Upper lobe of left lung (tissue), 6 donors: Measurements from ENCODE around the gene FCER2. TPM values are rescaled to one million over a fixed set of nuclear protein-coding genes. Genes with fewer than 3 reads are reported as not detected.

Experiments used
- ATAC-seq, 2 donors: fragments of 200-7000 bp; cut with Tn5 transposase; one replicate each; pipeline ENCODE4 v1.9.1; 2022; ENCODE audit warnings: mild to moderate bottlenecking in 2 of 2, moderate library complexity in 2 of 2; ENCODE audit not compliant: low FRiP score in 2 of 2
- DNase-seq, 2 donors: peaks; one replicate each; pipeline ENCODE4 v3.0.0-alpha.2; 2019 to 2020
- H3K27ac ChIP-seq, 4 donors: fragments of 200-600 bp; sonication (generic); one replicate each; pipeline ENCODE4 v1.5.1; 2016 to 2019
- H3K27me3 ChIP-seq, 4 donors: fragments of 200-600 bp; sonication (generic); one replicate each; pipeline ENCODE4 v1.5.1; 2017 to 2019
- H3K36me3 ChIP-seq, 4 donors: fragments of 200-600 bp; sonication (generic); one replicate each; pipeline ENCODE4 v1.5.1; 2016 to 2019
- H3K4me1 ChIP-seq, 4 donors: fragments of 200-600 bp; sonication (generic); one replicate each; pipeline ENCODE4 v1.5.1; 2018 to 2019
- H3K4me3 ChIP-seq, 4 donors: fragments of 200-600 bp; sonication (generic); one replicate each; pipeline ENCODE4 v1.5.1; 2017 to 2019; ENCODE audit warnings: mild to moderate bottlenecking in 2 of 4, moderate library complexity in 1 of 4
- H3K9me3 ChIP-seq, 4 donors: fragments of 200-600 bp; sonication (generic); one replicate each; pipeline ENCODE4 v1.5.1; 2018 to 2019
- EP300 ChIP-seq, 4 donors: sonication (generic); formaldehyde crosslinking; IDR thresholded peaks; one replicate each; pipeline ENCODE4 v1.5.1; 2017; ENCODE audit warnings: antibody characterized with exemption in 4 of 4, control low read depth in 2 of 4
- POLR2A ChIP-seq, 4 donors: fragments of 450-650 bp; IDR thresholded peaks; one replicate each; pipeline ENCODE4 v1.5.1; 2016 to 2017; ENCODE audit warnings: antibody characterized with exemption in 4 of 4, mild to moderate bottlenecking in 2 of 4
- POLR2AphosphoS5 ChIP-seq, 2 donors: sonication (generic); formaldehyde crosslinking; IDR thresholded peaks; one replicate each; pipeline ENCODE4 v1.5.1; 2017; ENCODE audit warnings: antibody characterized with exemption in 2 of 2
- WGBS, 2 donors: methylation state at CpG; one replicate each; pipeline ENCODE4 v1.1.5; 2017 to 2018; 5-methylcytosine and 5-hydroxymethylcytosine counted together
- total RNA-seq, 6 donors: library from RNA; depleted of rRNA in 4 of 6; stranded (reverse); fragments of >200 nt in 4 of 6; gene quantifications; one replicate each; pipeline versions ENCODE4 v1.1.0 to v1.2.1, GENCODE V29; 2016 to 2021
- TF ChIP-seq, protein P1 (sequence below), 6 experiments: fragments of 450-650 bp in 4 of 6; fragments of 200-600 bp in 2 of 6; sonication (generic) in 2 of 6; IDR thresholded peaks; one replicate each; pipeline ENCODE4 v1.5.1; 2016 to 2019; ENCODE audit warnings: antibody characterized with exemption in 6 of 6
- donor health status: DM: no; HTN: no; CAD: no; lungs with moderate emphysema.
- donor health status: DM: no; HTN: yes; CAD: no; lungs with severe emphysema.

Gene FCER2
- total RNA-seq, 6 donors from 2014 or later, result 0.83 to 2.9 TPM; not detected in 4

DNA sequence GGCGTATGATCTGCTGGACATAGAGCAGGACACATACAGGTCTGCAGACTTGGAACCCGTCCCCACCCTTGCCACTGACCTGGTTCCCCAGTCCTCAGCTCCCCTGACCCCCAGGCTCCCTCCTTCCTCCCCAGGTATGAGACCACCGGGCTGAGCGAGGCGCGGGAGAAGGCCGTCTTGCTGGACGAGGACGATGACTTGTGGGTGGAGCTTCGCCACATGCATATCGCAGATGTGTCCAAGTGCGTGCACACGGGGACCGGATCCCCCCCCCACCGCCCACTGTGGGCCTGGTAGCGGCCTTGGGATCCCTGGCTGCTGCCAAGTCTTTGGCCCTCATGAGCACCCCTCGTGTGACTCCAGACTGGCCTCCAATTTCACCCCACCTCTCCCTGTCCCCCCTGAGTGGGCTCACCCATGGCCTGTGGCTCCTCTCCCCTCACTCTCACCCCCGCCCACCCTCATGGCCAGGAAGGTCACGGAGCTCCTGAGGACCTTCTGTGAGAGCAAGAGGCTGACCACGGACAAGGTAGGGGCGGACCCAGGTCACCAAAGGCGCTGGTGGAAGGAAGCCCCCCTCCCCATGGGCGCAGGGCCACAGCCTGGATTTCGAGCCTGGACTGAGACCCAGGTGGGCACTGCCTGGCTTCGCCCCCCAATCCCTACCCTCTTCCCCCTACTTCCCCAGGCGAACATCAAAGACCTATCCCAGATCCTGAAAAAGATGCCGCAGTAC lies 59.5 kb downstream of the FCER2 start:
- Histone ChIP-seq H3K4me3 (no peak overlapping the region), H3K27ac (no peak overlapping the region), H3K9me3 (no peaks in the 10 kb centered on the region), H3K27me3 (peaks cover 0 to 2% (median 0%) of the 10 kb centered on the region in 4 donors), H3K36me3 (peaks cover 0 to 45% (median 21%) of the 10 kb centered on the region in 4 donors), H3K4me1 (peaks cover 0 to 35% (median 6%) of the 10 kb centered on the region in 4 donors)
- DNase-seq, result peak in 1 of 2 donors; percentile 74
- 89 to 96% methylated on average over 16 to 24 of the region's 27 CpGs for WGBS, 2 donors
- TF ChIP-seq POLR2A (IDR thresholded peaks at IDR 0.05), result no peak
- TF ChIP-seq, protein P1, sequence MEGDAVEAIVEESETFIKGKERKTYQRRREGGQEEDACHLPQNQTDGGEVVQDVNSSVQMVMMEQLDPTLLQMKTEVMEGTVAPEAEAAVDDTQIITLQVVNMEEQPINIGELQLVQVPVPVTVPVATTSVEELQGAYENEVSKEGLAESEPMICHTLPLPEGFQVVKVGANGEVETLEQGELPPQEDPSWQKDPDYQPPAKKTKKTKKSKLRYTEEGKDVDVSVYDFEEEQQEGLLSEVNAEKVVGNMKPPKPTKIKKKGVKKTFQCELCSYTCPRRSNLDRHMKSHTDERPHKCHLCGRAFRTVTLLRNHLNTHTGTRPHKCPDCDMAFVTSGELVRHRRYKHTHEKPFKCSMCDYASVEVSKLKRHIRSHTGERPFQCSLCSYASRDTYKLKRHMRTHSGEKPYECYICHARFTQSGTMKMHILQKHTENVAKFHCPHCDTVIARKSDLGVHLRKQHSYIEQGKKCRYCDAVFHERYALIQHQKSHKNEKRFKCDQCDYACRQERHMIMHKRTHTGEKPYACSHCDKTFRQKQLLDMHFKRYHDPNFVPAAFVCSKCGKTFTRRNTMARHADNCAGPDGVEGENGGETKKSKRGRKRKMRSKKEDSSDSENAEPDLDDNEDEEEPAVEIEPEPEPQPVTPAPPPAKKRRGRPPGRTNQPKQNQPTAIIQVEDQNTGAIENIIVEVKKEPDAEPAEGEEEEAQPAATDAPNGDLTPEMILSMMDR (IDR thresholded peaks at IDR 0.05), result no peak
- TF ChIP-seq POLR2AphosphoS5 (IDR thresholded peaks at IDR 0.05), result no peak
- no peak for TF ChIP-seq EP300 (IDR thresholded peaks at IDR 0.05)
- no peak for ATAC-seq

DNA sequence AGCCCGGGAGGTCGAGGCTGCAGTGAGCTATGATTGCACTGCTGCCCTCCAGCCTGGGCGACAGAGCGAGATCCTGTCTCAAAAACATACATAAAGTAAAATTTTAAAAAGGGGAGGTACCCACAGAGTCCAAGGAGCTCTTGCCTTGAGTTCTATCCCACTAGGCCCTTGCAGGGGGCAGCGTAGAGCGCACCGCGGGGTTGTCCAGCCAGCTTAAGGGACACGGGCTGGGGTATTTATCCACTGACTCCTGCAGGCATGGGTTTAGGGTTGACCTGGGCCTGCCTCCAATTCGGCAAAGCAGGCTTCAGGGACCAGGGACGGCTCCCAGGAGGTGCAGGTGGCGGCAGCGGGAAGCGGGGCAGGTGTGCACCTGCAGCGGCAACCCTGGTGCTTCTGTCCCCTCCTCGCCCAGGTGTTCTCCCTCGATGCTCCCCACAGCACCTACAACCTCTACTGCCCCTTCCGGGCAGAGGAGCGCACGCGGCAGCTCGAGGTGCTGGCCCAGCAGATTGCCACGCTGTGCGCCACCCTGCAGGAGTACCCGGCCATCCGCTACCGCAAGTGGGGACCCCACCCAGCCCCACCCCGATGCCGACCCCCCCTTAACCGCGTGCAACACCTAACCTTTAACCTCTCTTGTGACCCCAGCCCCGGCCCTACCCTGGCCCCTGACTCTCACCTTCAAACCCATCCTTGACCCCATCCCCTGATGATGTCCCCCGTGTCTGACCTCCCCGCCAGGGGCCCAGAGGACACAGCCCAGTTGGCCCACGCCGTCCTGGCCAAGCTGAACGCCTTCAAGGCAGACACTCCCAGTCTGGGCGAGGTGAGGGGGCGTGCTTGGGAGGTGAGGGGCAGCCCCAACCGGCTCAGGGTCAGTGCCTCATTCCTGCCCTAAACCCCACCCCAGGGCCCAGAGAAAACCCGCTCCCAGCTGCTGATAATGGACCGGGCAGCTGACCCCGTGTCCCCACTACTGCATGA lies 60.3 kb downstream of the FCER2 start:
- DNase-seq (peak in 1 of 2 donors; percentile 70), ATAC-seq (no peak)
- peaks cover 0 to 6% (median 0%) of the 10 kb centered on the region in 4 donors for H3K27me3 ChIP-seq
- H3K27ac ChIP-seq, result no peak overlapping the region
- TF ChIP-seq, protein P1 (IDR thresholded peaks at IDR 0.05), result no peak
- no peaks in the 10 kb centered on the region for H3K9me3 ChIP-seq
- peaks cover 0 to 44% (median 10%) of the 10 kb centered on the region in 4 donors for H3K4me1 ChIP-seq
- H3K36me3 ChIP-seq, result peaks cover 0 to 41% (median 18%) of the 10 kb centered on the region in 4 donors
- no peak overlapping the region for H3K4me3 ChIP-seq
- 89 to 90% methylated on average over 36 to 41 of the region's 43 CpGs for WGBS, 2 donors

DNA sequence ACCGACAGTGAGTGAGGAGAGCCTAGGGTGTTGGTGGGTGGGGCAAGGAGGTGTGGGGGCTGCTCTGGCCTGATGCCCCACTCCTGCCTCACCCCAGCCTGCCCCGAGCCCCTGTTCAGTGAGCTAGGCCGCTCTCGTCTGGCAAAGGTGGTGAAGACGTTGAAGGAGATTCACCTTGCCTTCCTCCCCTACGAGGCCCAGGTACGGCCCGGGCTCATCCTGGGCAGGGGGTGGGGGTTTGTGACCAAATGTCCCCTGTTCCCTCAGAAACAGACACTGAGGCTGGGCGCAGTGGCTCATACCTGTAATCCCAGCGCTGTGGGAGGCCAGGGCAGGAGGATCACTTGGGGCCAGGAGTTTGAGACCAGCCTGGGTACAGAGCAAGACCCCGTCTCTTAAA lies 61.1 kb downstream of the FCER2 start:
- Histone ChIP-seq H3K9me3 (no peaks in the 10 kb centered on the region), H3K27me3 (peaks cover 0 to 6% (median 0%) of the 10 kb centered on the region in 4 donors), H3K36me3 (peaks cover 0 to 34% (median 17%) of the 10 kb centered on the region in 4 donors), H3K4me3 (no peak overlapping the region), H3K27ac (no peak overlapping the region), H3K4me1 (peaks cover 0 to 48% (median 15%) of the 10 kb centered on the region in 4 donors)
- 97 to 98% methylated on average over 9 to 11 of the region's 11 CpGs for WGBS, 2 donors
- no peak for ATAC-seq
- TF ChIP-seq, protein P1 (IDR thresholded peaks at IDR 0.05), result no peak
- TF ChIP-seq POLR2A (IDR thresholded peaks at IDR 0.05) (no peak), EP300 (IDR thresholded peaks at IDR 0.05) (no peak), POLR2AphosphoS5 (IDR thresholded peaks at IDR 0.05) (no peak)
- DNase-seq, result no peak

DNA sequence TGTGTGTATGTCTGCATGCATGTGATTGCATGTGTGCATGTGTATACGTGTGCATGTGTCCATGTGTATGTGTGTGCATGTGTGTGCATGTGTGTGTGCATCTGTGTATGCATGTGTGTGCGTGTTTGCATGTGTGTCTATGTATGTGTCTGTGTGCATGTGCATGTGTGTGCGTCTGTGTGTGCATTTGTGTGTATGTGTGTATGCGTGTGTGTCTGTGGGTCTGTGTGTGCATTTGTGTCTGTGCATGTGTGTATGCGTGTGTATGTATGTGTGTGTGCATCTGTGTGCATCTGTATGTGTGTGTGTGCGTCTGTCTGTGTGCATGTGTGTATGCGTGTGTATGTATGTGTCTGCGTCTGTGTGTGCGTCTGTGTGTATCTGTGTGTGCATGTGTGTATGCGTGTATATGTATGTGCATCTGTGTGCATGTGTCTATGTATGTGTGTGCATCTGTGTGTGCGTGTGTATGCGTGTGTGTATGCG lies 62.0 kb downstream of the FCER2 start:
- TF ChIP-seq POLR2A (IDR thresholded peaks at IDR 0.05) (no peak), EP300 (IDR thresholded peaks at IDR 0.05) (no peak), POLR2AphosphoS5 (IDR thresholded peaks at IDR 0.05) (no peak)
- TF ChIP-seq, protein P1 (IDR thresholded peaks at IDR 0.05), result no peak
- ATAC-seq, result no peak
- WGBS, 2 donors, result 91 to 97% methylated on average over 12 to 13 of the region's 13 CpGs
- H3K4me1 ChIP-seq, result peaks cover 0 to 45% (median 14%) of the 10 kb centered on the region in 4 donors
- no peaks in the 10 kb centered on the region for H3K9me3 ChIP-seq
- peaks cover 0 to 28% (median 15%) of the 10 kb centered on the region in 4 donors for H3K36me3 ChIP-seq
- no peak for DNase-seq
- no peak overlapping the region for H3K4me3 ChIP-seq
- H3K27ac ChIP-seq, result no peak overlapping the region
- peaks cover 0 to 6% (median 0%) of the 10 kb centered on the region in 4 donors for H3K27me3 ChIP-seq
